ENCODE results near the gene ENPP7.
A peak's percentile ranks its signal among the peaks of the same experiment; 100 is the strongest.

Gene ENPP7

GRCh38 chr17:79702034-79702433, 28.7 kb upstream of the ENPP7 start:
- DNase-seq (ENCODE audit: insufficient read length, low spot score) (no peak), FAIRE-seq (no peak)

GRCh38 chr17:79702550-79703236, 28.1 kb upstream of the ENPP7 start:
- no peak for FAIRE-seq
- DNase-seq (ENCODE audit: insufficient read length, low spot score): no peak

DNA sequence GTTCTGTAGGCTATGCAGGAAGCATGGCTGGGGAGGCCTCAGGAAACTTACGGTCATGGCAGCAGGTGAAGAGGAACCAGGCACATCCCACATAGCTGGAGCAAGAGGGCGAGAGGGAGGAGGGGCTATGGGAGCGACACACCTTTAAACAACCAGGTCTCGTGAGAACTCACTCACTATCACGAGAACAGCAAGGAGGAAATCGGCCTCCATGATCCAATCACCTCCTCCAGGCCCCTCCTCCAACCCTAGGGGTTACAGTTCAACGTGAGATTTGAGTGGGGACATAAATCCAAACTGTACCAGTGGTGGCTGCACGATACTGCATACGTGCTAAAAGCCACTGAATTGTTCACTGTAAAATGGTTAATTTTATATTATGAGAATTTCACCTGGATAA, 26.1 kb upstream of the ENPP7 start:
- DNase-seq (ENCODE audit: insufficient read length, low spot score) (no peak), FAIRE-seq (no peak)

DNA sequence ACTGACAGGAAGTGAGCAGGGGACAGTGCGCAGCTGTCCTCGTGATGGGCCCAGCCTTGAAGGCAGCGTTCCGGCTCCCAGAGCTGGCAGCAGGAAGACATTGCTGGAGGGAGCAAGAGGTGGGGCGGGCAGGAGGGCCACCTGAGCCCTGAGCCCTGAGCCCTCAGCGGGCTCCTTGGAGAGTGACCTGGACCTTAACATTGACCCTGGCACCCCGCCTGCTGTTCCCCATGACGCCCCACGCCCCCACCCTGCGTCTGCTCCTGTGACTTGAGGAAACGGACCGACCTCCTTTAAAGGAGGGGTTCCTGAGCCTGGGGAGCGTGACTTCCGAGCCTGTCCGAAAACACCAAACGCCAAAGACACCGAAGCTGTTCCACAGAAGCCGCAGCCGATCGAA, 25.1 kb upstream of the ENPP7 start:
- no peak for DNase-seq (ENCODE audit: insufficient read length, low spot score)
- FAIRE-seq: no peak

GRCh38 chr17:79706931-79707850, 23.6 kb upstream of the ENPP7 start:
- DNase-seq (ENCODE audit: insufficient read length, low spot score) (no peak), FAIRE-seq (no peak)

DNA sequence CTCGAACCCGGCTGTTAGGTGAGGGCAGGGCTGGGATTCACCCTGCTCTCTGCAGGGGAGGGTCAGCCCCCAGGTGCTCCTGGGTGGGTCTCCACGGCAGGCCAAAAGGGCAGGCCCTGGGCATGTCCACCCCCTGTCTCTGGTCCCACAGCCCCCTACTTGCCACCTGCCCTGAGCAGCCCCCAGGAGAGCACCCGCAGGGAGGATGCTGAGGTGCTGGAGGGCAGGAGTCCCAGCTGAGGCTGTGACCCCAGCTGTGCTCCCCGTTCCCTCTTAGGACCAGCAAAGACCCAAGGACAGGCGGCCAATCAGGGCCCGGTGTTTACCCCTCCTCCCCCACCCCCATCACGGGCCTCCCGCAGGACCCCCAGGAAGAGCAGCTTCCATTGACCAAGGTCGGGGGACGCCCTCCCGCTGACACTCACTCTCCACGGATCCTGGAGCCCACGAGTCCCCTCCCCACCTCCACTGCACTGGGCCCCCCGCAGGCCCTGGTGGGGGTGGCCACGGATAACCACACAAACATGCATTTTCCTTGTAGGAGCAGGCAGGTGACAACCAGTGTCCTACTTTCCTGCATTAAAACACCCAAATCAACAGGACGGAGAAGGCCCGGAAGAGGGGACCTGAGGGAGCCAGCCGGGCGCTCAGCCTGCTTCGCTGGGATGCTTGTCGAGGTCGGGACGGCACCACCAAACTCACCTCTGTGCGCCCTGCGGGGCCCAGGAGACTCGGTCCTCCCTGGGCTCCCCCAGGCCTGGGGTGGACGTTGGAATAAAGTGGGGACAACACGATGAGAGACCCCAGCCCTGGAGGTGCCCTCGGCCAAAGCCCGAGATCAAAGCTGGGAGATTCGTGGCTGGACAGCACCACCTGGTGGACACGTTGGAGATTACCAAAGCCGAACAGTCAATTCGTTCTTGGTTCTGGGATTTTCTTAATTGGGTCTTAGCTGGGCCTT, 22.5 kb upstream of the ENPP7 start:
- peak; percentile 36 for FAIRE-seq
- DNase-seq (ENCODE audit: insufficient read length, low spot score): peak; percentile 53

GRCh38 chr17:79711715-79712305, 18.9 kb upstream of the ENPP7 start:
- FAIRE-seq: no peak
- DNase-seq (ENCODE audit: insufficient read length, low spot score): no peak

DNA sequence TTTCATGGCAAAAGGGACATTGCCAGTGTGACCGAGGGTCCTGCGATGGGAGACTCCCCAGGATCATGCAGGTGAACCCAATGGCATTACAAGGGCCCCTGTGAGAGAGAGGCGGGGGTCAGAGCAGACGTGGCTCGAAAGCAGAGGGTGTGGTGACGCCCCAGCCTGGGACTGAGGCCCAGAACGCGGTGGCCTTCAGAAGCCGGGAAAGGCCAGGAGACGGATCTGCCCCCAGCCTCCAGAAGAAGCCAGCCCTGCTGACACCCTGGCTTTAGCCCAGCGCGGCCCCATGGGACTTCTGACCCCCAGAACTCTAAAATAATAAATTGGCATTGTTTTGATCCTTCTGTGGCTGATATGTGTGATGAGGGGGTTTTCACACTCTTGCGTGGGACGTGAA, 17.4 kb upstream of the ENPP7 start:
- FAIRE-seq: no peak
- DNase-seq (ENCODE audit: insufficient read length, low spot score): no peak

DNA sequence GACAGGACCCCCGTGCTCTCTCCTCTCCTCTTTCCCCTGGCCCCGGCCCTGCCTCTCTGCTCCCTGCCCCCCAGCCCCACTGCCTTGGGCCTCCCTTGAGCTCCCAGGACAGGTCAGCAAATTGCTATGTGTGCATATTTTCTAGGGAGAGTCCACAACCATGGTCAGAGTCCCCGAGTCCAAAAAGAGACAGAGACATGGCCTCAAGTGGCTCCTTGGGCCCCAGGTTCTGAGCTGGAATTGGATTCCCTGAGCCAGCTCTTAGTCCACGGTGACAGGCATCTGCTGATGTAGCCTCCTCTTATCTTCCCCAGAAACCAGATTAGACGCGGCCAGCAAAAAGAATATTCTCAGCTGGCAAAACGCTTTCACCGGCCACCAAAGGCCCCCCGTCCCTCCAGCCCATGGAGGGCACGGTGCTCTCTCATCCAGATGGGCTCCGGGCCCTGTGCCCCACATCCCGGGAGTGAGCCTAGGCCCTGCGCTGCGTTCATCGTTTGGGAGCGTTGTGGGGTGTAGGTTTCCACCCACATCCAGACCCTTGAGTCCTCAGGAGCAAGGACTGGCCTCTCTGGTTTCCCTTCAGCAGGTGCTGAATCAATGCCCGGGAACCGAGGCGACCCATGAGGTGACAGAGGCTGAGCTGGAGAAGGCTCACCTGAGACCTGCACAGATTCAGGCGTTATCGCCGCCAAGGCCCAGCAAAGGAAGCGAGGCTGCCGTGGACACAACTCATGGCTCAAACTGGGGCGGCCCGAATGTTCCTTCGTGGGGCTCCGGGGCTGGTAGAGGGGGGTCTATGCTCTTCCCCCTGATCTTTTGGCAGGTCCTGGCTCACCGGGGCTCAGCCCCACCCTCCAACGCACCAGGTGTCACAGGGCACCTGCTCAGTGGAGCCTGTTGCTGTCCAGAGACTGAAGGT, 16.3 kb upstream of the ENPP7 start:
- DNase-seq (ENCODE audit: insufficient read length, low spot score) (no peak), FAIRE-seq (no peak)

- DNase-seq (ENCODE audit: insufficient read length, low spot score) (no peak), FAIRE-seq (no peak)
These were observed 15.4 kb upstream of the ENPP7 start for GRCh38 chr17:79715098-79715942.

- FAIRE-seq (no peak), DNase-seq (ENCODE audit: insufficient read length, low spot score) (no peak)
These were observed 14.6 kb upstream of the ENPP7 start for GRCh38 chr17:79715943-79716797.

DNA sequence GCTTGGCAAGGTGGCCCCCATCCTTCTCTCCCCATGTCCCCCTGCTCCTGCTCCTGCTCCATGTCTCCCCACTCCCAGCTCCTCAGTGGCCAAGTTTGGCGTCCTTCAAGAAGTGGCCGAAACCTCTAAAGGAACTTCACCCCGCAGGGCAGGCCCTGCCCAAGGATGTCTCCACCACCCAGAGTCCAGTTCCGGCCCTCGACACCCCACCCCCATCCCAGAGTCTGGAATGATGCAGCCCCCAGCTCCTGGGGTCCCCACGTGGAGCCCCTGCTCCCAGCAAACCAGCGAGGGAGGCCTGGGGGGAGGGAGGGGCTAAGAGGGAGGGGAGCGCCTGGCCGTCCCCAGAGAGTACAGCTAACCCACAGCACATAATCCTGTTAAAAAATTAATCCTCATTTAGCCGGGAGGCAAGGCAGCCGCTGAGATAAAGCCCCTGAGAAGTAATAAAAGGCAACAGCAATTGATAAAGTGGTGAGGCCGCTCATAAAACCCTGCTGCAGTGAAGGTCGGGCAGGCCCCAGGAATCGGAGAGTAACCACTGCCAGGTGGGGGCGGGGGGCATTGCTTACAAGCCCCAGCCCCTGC, 9.9 kb upstream of the ENPP7 start:
- DNase-seq (ENCODE audit: insufficient read length, low spot score) (no peak), FAIRE-seq (no peak)

DNA sequence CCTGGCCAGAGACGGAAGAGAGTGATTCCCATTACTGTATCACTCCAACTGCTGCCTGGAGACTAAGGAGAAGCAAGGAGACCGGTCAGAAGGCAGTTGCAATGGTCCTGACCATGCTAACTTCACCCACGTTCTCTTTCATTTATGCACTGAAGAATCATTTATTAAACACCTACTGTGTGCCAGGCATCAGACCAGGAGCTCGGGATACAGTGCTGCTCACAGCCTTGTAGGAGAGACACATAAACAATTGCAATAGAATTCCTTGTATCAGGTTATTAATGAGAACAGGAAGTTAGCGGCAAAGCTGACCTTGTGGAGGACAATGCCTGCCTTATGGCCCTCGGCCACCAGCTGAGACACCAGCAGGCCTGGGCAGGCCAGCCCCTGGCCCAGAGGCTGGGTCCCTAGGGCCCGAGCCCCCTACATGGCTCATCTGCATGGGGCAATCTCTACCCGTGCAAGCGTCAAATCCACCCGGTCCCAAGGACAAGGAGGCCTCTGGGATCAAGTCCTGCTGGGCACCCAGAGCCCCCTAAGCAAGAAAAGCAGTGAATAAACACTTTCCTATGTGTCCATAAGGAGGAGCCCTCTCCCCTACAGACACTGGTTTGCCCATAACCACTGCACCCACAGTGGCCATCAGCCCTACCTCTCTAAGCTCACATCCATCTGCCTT, 8.6 kb upstream of the ENPP7 start:
- DNase-seq (ENCODE audit: insufficient read length, low spot score) (peak; percentile 35), FAIRE-seq (no peak)

- DNase-seq (ENCODE audit: insufficient read length, low spot score) (no peak), FAIRE-seq (peak; percentile 74)
These were observed 8.0 kb upstream of the ENPP7 start for GRCh38 chr17:79722787-79723186.

- peak; percentile 80 for FAIRE-seq
- peak; percentile 94 for DNase-seq (ENCODE audit: insufficient read length, low spot score)
These were observed 2.4 kb upstream of the ENPP7 start for GRCh38 chr17:79728169-79728907.

DNA sequence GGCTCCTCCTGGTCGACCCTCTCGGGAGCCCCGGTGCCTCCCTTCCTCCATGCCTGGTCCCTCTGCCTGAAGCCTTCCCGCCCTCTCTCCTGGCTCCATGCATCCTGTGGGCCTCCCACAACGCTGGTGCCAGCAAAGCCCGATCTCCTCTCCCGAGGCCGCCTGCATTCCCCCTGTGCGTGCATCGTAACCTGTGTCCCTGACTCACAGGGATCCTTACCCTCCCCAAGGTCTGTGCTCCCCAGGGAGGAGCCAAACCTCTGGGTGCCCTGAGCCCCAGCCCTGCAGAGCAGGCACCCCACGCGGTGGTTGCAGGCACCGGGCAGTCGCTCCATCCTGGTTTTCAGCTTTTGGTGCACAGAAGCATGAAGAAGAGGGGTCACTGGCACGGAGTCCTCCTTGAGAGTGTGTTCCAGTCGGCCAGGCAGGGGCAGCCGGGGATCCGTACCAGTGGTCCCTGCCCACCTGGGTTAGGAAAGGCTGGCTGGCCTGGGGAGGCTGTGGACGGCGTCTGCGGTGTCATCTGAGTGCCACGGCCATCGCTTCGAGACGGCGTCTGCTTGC, 1.8 kb upstream of the ENPP7 start:
- FAIRE-seq: no peak
- DNase-seq (ENCODE audit: insufficient read length, low spot score): no peak

All from HTR-8/SVneo (cell line).